ENCODE data around the gene PADI4.

Gene PADI4

GRCh38 chr1:17295292-17295691 is 12.7 kb upstream of the PADI4 start:
- no peak for TF ChIP-seq CREB1 (IDR thresholded peaks at IDR 0.05; ENCODE audit: low read depth)
- peak; percentile 59; the same call in 1 of the 2 replicates for TF ChIP-seq NFIC (IDR thresholded peaks at IDR 0.05)

- no peak for TF ChIP-seq FOXM1 (IDR thresholded peaks at IDR 0.05; ENCODE audit: borderline replicate concordance, low read depth)
- no peak for TF ChIP-seq NFIC (IDR thresholded peaks at IDR 0.05)
- no peak for TF ChIP-seq USF1 (IDR thresholded peaks at IDR 0.05)
- no peak for TF ChIP-seq YY1 (IDR thresholded peaks at IDR 0.05; ENCODE audit: low read depth)
- TF ChIP-seq EP300 (IDR thresholded peaks at IDR 0.05; ENCODE audit: borderline replicate concordance): no peak
- no peak for TF ChIP-seq REST (IDR thresholded peaks at IDR 0.05; ENCODE audit: low read depth)
- TF ChIP-seq ZBTB7A (IDR thresholded peaks at IDR 0.05; ENCODE audit: low read depth): no peak
- TF ChIP-seq RAD21 (IDR thresholded peaks at IDR 0.05; ENCODE audit: low read depth): no peak
- no peak for TF ChIP-seq TCF12 (IDR thresholded peaks at IDR 0.05; ENCODE audit: low read depth)
- no peak for TF ChIP-seq TEAD4 (IDR thresholded peaks at IDR 0.05)
- TF ChIP-seq CREB1 (IDR thresholded peaks at IDR 0.05; ENCODE audit: low read depth): no peak
- no peak for TF ChIP-seq CEBPB (IDR thresholded peaks at IDR 0.05)
- no peak for TF ChIP-seq MAX (IDR thresholded peaks at IDR 0.05)
- no peak for TF ChIP-seq EGR1 (IDR thresholded peaks at IDR 0.05)
- no peak for TF ChIP-seq TAF1 (IDR thresholded peaks at IDR 0.05; ENCODE audit: low read depth)
Measured at GRCh38 chr1:17296086-17296485, 11.9 kb upstream of the PADI4 start.

GRCh38 chr1:17297991-17298390 is 10.0 kb upstream of the PADI4 start:
- no peak for TF ChIP-seq ZBTB7A (IDR thresholded peaks at IDR 0.05; ENCODE audit: low read depth)
- TF ChIP-seq FOXM1 (IDR thresholded peaks at IDR 0.05; ENCODE audit: borderline replicate concordance, low read depth): no peak
- no peak for TF ChIP-seq TEAD4 (IDR thresholded peaks at IDR 0.05)
- no peak for TF ChIP-seq MAX (IDR thresholded peaks at IDR 0.05)
- TF ChIP-seq EP300 (IDR thresholded peaks at IDR 0.05; ENCODE audit: borderline replicate concordance): 0 out of 2 replicates have a peak, but pooled peaks have one; percentile 17
- no peak for TF ChIP-seq NFIC (IDR thresholded peaks at IDR 0.05)

GRCh38 chr1:17301767-17302166 is 6.2 kb upstream of the PADI4 start:
- TF ChIP-seq MAX (IDR thresholded peaks at IDR 0.05): no peak
- no peak for TF ChIP-seq CEBPB (IDR thresholded peaks at IDR 0.05)
- TF ChIP-seq ZBTB7A (IDR thresholded peaks at IDR 0.05; ENCODE audit: low read depth): no peak
- TF ChIP-seq TEAD4 (IDR thresholded peaks at IDR 0.05): no peak
- TF ChIP-seq USF1 (IDR thresholded peaks at IDR 0.05): no peak
- no peak for TF ChIP-seq CREB1 (IDR thresholded peaks at IDR 0.05; ENCODE audit: low read depth)
- no peak for TF ChIP-seq RAD21 (IDR thresholded peaks at IDR 0.05; ENCODE audit: low read depth)
- no peak for TF ChIP-seq FOXM1 (IDR thresholded peaks at IDR 0.05; ENCODE audit: borderline replicate concordance, low read depth)
- TF ChIP-seq YY1 (IDR thresholded peaks at IDR 0.05; ENCODE audit: low read depth): no peak
- no peak for TF ChIP-seq TAF1 (IDR thresholded peaks at IDR 0.05; ENCODE audit: low read depth)
- TF ChIP-seq REST (IDR thresholded peaks at IDR 0.05; ENCODE audit: low read depth): no peak
- no peak for TF ChIP-seq EP300 (IDR thresholded peaks at IDR 0.05; ENCODE audit: borderline replicate concordance)
- TF ChIP-seq NFIC (IDR thresholded peaks at IDR 0.05): no peak
- no peak for TF ChIP-seq TCF12 (IDR thresholded peaks at IDR 0.05; ENCODE audit: low read depth)
- no peak for TF ChIP-seq EGR1 (IDR thresholded peaks at IDR 0.05)

GRCh38 chr1:17304151-17304825 is 3.7 kb upstream of the PADI4 start:
- no peak for TF ChIP-seq TEAD4 (IDR thresholded peaks at IDR 0.05)
- no peak for TF ChIP-seq REST (IDR thresholded peaks at IDR 0.05; ENCODE audit: low read depth)
- TF ChIP-seq EGR1 (IDR thresholded peaks at IDR 0.05): no peak
- TF ChIP-seq NFIC (IDR thresholded peaks at IDR 0.05): no peak
- no peak for TF ChIP-seq CREB1 (IDR thresholded peaks at IDR 0.05; ENCODE audit: low read depth)
- TF ChIP-seq YY1 (IDR thresholded peaks at IDR 0.05; ENCODE audit: low read depth): no peak
- no peak for TF ChIP-seq RAD21 (IDR thresholded peaks at IDR 0.05; ENCODE audit: low read depth)
- TF ChIP-seq ZBTB7A (IDR thresholded peaks at IDR 0.05; ENCODE audit: low read depth): no peak
- no peak for TF ChIP-seq USF1 (IDR thresholded peaks at IDR 0.05)
- TF ChIP-seq TAF1 (IDR thresholded peaks at IDR 0.05; ENCODE audit: low read depth): no peak
